HG03196 (cell line): ENCODE measurements around the gene SSBP4.

Experiments used
- ATAC-seq: cut with Tn5 transposase; IDR thresholded peaks from one replicate; pipeline ENCODE4 v1.9.1; 2021; ENCODE audit not compliant: unreplicated experiment

Gene SSBP4

GRCh38 chr19:18419699-18420460 lies 682 bp downstream of the SSBP4 start:
- no peak for ATAC-seq

- ATAC-seq, result no peak
Observed at GRCh38 chr19:18420930-18421329, 1.7 kb downstream of the SSBP4 start.

- ATAC-seq, result no peak
Observed at GRCh38 chr19:18421371-18421959, 2.3 kb downstream of the SSBP4 start.

- no peak for ATAC-seq
Observed at GRCh38 chr19:18422530-18423191, 3.5 kb downstream of the SSBP4 start.

- no peak for ATAC-seq
Observed at GRCh38 chr19:18423258-18424020, 4.2 kb downstream of the SSBP4 start.

GRCh38 chr19:18424122-18424889 lies 5.1 kb downstream of the SSBP4 start:
- no peak for ATAC-seq

- ATAC-seq, result no peak
Observed at GRCh38 chr19:18424890-18425514, 5.8 kb downstream of the SSBP4 start.

GRCh38 chr19:18425515-18426415 lies 6.6 kb downstream of the SSBP4 start:
- ATAC-seq, result no peak

- no peak for ATAC-seq
Observed at GRCh38 chr19:18426416-18426767, 7.2 kb downstream of the SSBP4 start.

GRCh38 chr19:18427080-18427742 lies 8.0 kb downstream of the SSBP4 start:
- no peak for ATAC-seq

- ATAC-seq, result no peak
Observed at GRCh38 chr19:18427743-18428113, 8.5 kb downstream of the SSBP4 start.

- no peak for ATAC-seq
Observed at GRCh38 chr19:18428173-18428786, 9.1 kb downstream of the SSBP4 start.

- peak; percentile 44 for ATAC-seq
Observed at GRCh38 chr19:18428787-18429674, 9.8 kb downstream of the SSBP4 start.

GRCh38 chr19:18429717-18430416 lies 10.7 kb downstream of the SSBP4 start:
- no peak for ATAC-seq

- no peak for ATAC-seq
Observed at GRCh38 chr19:18430417-18431144, 11.4 kb downstream of the SSBP4 start.
